Memory B cell (primary cell): Measurements from ENCODE around the gene ADAMTS15.

Experiments used
- ATAC-seq: fragments of 150-1000 bp; cut with Tn5 transposase; 2 replicates; pipeline ENCODE4 v1.10.0; 2021; ENCODE audit warnings: low read depth, mild to moderate bottlenecking, moderate library complexity
- DNase-seq, 2 donors: peaks; one replicate each; pipeline ENCODE4 v3.0.0; 2022; ENCODE audit warnings: low spot score in 2 of 2
- H3K27ac Mint-ChIP-seq: one replicate; pipeline ENCODE4 v1.8.0; 2022; ENCODE audit warnings: mild to moderate bottlenecking, moderate library complexity, mixed read lengths
- H3K27me3 Mint-ChIP-seq: one replicate; pipeline ENCODE4 v1.8.0; 2022; ENCODE audit warnings: mixed read lengths
- H3K36me3 Mint-ChIP-seq: one replicate; pipeline ENCODE4 v1.8.0; 2022; ENCODE audit warnings: mild to moderate bottlenecking, mixed read lengths
- H3K4me1 Mint-ChIP-seq: one replicate; pipeline ENCODE4 v1.8.0; 2022; ENCODE audit warnings: mixed read lengths
- H3K4me3 Mint-ChIP-seq: one replicate; pipeline ENCODE4 v1.8.0; 2022; ENCODE audit warnings: mild to moderate bottlenecking, moderate library complexity, mixed read lengths
- H3K9me3 Mint-ChIP-seq: one replicate; pipeline ENCODE4 v1.8.0; 2022; ENCODE audit warnings: mixed read lengths

Gene ADAMTS15

DNA sequence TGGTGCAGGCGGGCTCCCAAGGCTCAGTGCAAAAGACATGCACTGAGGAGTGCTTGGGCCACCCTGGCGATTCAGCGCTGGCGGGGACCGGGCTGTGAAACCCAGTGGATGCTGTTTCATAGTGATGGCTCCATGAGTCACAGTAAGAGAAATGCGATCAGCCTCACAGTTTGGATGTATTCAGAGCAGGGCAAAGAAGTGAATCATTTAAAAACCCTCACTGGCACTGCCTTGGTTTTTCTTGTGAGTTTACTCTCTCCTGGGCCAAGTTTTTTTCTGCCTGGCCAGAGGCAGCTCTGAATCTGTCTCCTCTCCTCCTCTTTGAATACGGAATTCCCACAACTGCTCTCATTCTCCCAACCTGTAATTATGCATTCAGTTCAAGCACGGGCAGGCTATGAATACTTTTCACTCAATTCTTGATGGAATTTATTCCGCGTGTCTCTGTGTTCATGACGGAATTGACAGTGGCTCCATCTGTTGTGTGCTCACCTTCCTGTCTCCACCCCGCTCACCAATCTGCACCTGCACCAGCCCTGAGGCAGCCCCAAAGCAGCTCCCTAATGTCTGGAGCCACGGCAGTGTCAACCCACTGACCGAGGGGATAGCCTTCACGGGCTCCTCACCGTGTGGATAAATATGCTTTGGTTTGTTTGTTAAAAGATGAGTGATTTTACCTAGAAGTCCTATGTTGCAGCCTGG, 34.9 kb upstream of the ADAMTS15 start:
- H3K9me3 Mint-ChIP-seq, result no peaks in the 10 kb centered on the region
- no peak overlapping the region for H3K4me3 Mint-ChIP-seq
- no peak for DNase-seq
- H3K36me3 Mint-ChIP-seq, result no peaks in the 10 kb centered on the region
- H3K27ac Mint-ChIP-seq, result no peak overlapping the region
- peaks cover 23% of the 10 kb centered on the region for H3K27me3 Mint-ChIP-seq
- ATAC-seq, result no peak
- no peaks in the 10 kb centered on the region for H3K4me1 Mint-ChIP-seq

DNA sequence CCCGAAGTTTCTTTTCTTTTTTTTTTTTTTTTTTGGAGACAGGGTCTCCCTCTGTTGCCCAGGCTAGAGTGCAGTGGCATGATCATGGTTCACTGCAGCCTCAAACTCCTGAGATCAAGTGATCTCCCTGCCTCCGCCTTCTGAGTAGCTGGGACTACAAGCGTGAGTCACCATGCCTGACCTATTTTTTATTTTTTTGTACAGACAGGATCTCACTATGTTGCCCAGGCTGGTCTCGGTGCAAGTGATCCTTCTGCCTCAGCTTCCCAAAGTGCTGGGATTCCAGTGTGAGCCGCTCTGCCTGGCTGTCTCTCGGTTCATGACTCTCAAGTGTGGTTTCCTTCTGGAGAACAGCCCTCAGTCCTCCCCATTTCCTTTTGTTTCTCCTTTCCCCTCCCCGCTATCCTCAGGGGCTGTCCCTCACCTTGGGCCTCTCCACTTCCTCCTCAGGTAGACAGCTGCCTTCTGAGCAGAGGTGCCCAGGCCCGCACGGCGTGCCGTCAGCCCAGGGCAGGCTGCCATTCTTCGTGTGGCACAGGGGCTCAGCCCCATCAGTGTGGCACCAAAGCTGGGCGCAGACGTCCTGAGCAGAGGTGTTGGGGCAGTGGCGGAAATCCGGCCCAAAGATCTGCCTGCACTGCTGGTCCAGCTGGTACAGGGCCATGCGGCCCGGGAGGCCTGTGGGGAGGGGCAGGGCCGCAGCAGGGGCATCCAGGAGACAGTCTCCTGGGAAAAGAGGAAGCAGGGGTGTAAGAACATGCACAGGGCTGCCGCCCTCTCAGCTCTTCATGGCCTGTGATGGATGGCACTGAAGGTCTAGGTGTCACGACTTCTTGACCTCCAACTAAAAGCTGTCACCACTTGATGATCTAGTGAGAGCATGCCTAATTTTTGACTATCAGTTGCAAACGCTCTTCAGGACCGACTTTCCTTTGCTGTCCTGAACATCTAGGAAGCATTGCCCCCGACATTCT, 34.1 kb upstream of the ADAMTS15 start:
- H3K27me3 Mint-ChIP-seq, result peaks cover 20% of the 10 kb centered on the region
- ATAC-seq (no peak), DNase-seq (no peak)
- no peaks in the 10 kb centered on the region for H3K36me3 Mint-ChIP-seq
- no peaks in the 10 kb centered on the region for H3K4me1 Mint-ChIP-seq
- H3K4me3 Mint-ChIP-seq, result no peak overlapping the region
- H3K9me3 Mint-ChIP-seq, result no peaks in the 10 kb centered on the region
- no peak overlapping the region for H3K27ac Mint-ChIP-seq

DNA sequence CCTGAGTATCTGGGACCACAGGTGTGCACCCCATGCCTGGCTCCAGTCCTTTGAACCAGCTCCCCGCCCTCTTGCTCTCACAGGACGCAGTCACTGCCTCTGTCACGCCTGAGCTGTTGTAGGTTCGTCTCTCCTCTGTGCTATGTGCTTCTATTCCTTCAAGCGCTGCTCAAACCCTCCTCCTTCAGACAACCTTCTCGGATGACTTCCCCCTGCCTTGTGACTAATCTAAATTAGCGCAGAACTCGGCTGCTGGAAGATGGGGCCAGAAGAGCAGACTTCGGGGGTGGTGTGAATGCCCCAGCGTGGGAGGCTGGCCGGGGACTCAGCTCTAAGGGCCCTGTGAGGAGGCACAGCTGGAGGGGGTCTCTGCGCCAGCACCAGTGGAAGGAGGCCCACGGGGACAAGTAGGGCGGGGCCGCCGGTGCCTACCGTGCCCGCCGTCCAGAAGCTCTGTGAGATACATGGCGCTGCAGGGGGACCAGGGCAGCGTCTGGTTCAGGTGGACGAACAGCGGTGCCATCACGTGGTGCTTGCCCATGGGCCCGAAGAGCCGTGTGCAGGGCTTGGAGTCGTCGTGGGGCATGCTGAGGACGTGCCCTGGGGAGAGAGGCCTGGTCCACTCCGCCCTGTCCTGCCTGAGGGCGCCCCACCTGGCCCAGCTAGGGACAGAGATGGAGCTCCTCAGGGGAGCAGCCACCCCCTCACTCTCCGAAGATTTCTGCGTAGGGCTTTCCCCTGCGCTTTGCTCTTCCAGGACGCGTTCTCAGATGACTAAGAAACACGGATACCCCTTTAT, 32.5 kb upstream of the ADAMTS15 start:
- ATAC-seq (no peak), DNase-seq (no peak)
- Mint-ChIP-seq H3K4me3 (no peak overlapping the region), H3K36me3 (no peaks in the 10 kb centered on the region), H3K4me1 (no peaks in the 10 kb centered on the region), H3K27ac (no peak overlapping the region), H3K27me3 (peaks cover 19% of the 10 kb centered on the region), H3K9me3 (no peaks in the 10 kb centered on the region)

DNA sequence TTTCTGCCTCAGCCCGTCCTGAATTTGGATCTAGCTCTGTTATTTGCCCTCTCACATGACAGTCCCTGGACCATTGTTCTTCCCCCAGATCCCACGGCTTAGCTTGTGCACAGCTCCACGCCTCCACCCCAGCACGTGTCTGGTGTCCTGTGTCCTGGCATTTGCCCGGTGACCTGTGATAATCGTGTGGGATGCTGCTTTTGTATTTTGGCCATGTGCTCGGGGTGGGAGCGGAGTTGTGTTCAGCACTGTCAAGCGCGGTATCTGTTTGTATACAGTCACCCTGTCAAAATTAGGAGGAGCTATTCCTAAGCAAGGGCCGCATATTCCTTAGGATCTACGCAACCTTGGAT, 31.9 kb upstream of the ADAMTS15 start:
- Mint-ChIP-seq H3K4me3 (no peak overlapping the region), H3K9me3 (no peaks in the 10 kb centered on the region), H3K4me1 (no peaks in the 10 kb centered on the region), H3K27me3 (peaks cover 21% of the 10 kb centered on the region), H3K27ac (no peak overlapping the region), H3K36me3 (no peaks in the 10 kb centered on the region)
- DNase-seq (no peak), ATAC-seq (no peak)

DNA sequence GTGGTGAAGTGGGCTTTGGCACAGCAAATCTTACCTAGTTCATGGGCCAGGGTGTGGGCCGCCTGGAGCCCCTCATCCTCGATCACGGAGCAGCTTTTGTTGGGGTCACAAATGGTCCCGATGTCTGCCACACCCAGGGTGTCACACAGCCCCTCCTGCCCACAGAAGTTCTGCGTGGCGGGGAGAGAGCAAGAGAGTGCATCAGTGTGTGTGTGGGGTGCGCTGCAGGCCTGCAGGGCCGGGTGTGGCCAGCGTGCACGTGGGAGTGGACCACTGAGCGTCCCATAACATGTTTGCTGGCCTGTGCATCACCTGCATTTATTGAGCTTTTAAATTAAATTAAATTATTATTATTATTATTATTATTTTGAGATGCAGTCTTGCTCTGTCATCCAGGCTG, 31.5 kb upstream of the ADAMTS15 start:
- peaks cover 21% of the 10 kb centered on the region for H3K27me3 Mint-ChIP-seq

DNA sequence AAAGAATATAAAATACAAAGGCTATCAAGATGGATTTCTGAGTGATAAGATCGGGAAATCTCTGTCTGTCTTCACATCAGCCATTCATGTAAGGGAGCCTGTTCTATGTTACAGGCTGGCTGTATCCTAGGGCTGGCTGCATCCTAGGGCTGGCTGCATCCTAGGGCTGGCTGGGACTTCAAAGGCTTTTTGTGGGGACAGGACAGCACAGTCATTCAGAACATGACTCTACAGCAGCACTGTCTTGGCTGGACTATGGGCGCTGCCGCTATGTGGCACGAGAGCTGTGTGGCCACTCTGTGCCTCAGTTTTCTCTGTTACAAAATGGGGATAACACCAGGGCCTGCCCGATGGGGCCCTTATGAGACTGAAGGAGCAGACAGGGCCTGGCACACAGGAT, 30.2 kb upstream of the ADAMTS15 start:
- DNase-seq (no peak), ATAC-seq (no peak)
- H3K27me3 Mint-ChIP-seq, result peaks cover 24% of the 10 kb centered on the region
- no peak overlapping the region for H3K4me3 Mint-ChIP-seq
- no peaks in the 10 kb centered on the region for H3K9me3 Mint-ChIP-seq
- H3K4me1 Mint-ChIP-seq, result no peaks in the 10 kb centered on the region
- H3K36me3 Mint-ChIP-seq, result no peaks in the 10 kb centered on the region
- no peak overlapping the region for H3K27ac Mint-ChIP-seq

More for the DNA sequence above, 31.5 kb upstream of the ADAMTS15 start:
- DNase-seq (no peak), ATAC-seq (no peak)
- Mint-ChIP-seq H3K27ac (no peak overlapping the region), H3K4me1 (no peaks in the 10 kb centered on the region), H3K4me3 (no peak overlapping the region), H3K36me3 (no peaks in the 10 kb centered on the region), H3K9me3 (no peaks in the 10 kb centered on the region)

DNA sequence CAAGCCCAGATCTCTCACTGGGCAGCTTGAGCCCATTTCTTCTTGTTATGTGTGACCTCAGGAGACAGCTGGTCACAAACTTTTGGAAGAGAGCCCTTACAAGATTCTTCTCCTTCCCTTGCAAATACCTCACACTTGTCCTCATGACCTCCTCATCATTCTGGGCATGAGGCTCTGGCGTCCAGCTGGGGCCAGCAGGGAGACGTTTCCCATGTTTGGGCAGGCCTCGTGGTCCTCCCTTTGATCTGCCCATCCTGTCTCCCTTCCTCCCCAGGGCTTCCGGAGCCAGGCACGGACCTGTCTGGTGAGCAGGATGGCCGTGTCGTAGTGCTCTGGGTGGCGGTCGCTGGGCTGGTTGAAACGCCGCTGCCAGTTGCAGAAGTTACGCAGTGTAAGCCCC, 29.7 kb upstream of the ADAMTS15 start:
- DNase-seq (no peak), ATAC-seq (no peak)
- Mint-ChIP-seq H3K9me3 (no peaks in the 10 kb centered on the region), H3K4me1 (no peaks in the 10 kb centered on the region), H3K4me3 (no peak overlapping the region), H3K27me3 (peaks cover 24% of the 10 kb centered on the region), H3K36me3 (no peaks in the 10 kb centered on the region), H3K27ac (no peak overlapping the region)

DNA sequence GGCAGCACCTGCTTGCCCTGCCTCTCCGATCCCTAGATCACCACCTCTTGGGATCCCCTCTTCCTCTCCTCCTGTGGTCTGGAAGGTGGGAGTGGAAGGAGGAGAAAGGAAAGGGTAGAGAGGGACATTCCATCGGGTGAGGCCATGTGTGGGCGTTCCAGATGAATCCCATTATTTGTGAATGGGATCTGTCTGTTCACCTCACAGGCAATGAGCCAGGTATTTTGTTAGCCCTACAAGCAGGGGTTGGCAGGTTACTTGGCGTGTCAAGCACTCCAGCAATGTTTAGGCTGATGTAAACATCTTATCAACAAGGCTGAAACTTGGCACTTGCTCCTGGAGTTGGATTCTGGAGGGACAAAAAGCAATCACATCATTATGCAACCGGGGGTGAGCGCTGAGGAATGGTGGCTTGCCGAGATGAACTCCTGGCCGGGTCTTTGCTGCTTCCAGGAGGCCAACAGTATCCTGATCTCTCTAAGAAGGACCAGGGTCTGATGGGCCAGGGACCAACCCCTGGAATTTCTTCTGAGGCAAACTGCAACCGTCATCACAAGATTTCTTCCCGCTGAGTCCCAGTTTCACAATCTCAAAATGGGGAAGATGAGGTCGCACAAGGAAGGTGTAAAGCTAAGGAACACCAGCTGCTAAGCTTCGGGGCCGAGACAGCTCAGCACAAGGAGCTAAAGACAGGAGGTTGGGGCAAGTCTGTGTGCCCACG, 27.8 kb upstream of the ADAMTS15 start:
- Mint-ChIP-seq H3K4me3 (no peak overlapping the region), H3K27me3 (peaks cover 23% of the 10 kb centered on the region), H3K27ac (no peak overlapping the region), H3K4me1 (no peaks in the 10 kb centered on the region), H3K9me3 (no peaks in the 10 kb centered on the region), H3K36me3 (no peaks in the 10 kb centered on the region)
- ATAC-seq (no peak), DNase-seq (no peak)

DNA sequence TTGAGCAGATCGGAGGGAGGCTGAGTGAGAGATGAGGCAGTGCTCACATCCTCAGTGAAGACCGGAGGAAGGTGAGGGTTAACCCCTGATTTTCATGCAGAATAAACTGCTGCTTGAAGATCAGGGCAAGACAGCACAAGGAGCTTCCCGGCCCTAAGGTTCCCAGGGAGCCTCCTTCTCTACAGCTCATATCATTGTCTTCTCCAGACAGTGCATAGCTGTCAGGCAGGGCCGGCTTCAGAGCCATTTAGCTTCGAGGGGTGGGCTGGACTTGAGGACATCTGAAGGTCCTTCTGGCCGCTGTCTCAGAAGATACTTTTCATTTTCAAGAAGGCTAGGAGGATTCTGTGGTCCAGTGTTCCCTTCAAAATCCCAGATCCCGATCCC, 27.3 kb upstream of the ADAMTS15 start:
- Mint-ChIP-seq H3K36me3 (no peaks in the 10 kb centered on the region), H3K9me3 (no peaks in the 10 kb centered on the region), H3K27ac (no peak overlapping the region), H3K27me3 (peaks cover 22% of the 10 kb centered on the region), H3K4me3 (no peak overlapping the region), H3K4me1 (no peaks in the 10 kb centered on the region)
- ATAC-seq (no peak), DNase-seq (no peak)

DNA sequence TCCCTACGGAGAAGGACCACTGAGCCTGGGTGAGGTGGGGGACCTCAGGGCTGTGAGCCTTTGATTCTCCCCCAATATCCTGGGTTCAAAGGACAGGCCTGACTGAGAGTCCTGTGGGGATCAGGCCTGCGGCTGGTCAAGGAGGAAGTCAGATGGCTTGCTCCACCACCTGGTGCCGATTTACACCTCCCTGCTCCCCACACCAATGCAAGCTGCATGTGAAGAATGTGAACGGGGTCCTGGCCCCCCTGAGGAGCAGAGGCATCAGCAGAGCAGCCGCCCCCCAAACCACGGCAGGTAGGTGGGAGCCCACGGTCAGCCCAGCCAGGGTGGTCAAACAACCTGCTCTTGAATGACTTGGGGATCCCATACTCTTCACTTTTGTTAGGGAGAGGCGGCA, 26.7 kb upstream of the ADAMTS15 start:
- Mint-ChIP-seq H3K4me1 (no peaks in the 10 kb centered on the region), H3K4me3 (no peak overlapping the region), H3K27me3 (peaks cover 24% of the 10 kb centered on the region), H3K36me3 (no peaks in the 10 kb centered on the region), H3K27ac (no peak overlapping the region), H3K9me3 (no peaks in the 10 kb centered on the region)
- DNase-seq, result no peak
- no peak for ATAC-seq

DNA sequence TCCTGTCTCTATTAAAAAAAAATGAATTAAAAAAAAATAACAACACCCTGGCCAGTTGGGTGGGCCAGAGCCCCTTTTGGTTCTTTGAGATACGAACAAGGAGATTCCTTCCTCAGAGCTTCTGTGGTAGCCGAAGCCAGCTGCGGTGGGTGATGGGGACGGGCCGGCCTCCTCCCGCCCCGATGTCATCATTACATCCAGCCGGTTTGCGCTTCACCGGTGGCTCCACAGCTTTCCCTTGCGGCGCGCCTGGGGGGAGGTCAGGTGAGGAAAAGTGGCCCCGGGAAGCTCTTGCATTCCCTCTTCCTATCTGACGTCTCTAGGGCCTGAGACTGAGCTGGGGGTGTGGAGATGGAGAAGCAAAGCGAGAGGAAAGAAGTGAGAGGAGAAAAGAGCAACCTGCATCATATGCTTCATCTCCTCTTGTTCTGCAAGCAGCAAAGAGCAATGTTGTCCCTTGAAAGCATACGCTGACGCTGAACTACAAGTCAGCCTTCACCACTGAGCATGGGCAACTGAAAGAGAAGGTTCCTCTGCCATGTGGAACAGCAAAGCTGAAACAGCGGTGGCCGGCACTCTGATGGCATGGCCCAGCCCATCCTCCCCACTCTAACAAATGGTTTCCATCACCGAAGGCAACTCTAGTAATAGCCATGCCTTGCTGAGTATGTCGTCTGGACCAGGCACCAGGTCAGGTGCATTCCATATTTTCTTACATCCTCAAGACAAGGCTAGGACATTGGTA, 26.0 kb upstream of the ADAMTS15 start:
- Mint-ChIP-seq H3K4me1 (peaks cover 4% of the 10 kb centered on the region), H3K36me3 (no peaks in the 10 kb centered on the region), H3K27me3 (peaks cover 31% of the 10 kb centered on the region), H3K9me3 (no peaks in the 10 kb centered on the region), H3K27ac (no peak overlapping the region), H3K4me3 (no peak overlapping the region)
- no peak for DNase-seq
- no peak for ATAC-seq

DNA sequence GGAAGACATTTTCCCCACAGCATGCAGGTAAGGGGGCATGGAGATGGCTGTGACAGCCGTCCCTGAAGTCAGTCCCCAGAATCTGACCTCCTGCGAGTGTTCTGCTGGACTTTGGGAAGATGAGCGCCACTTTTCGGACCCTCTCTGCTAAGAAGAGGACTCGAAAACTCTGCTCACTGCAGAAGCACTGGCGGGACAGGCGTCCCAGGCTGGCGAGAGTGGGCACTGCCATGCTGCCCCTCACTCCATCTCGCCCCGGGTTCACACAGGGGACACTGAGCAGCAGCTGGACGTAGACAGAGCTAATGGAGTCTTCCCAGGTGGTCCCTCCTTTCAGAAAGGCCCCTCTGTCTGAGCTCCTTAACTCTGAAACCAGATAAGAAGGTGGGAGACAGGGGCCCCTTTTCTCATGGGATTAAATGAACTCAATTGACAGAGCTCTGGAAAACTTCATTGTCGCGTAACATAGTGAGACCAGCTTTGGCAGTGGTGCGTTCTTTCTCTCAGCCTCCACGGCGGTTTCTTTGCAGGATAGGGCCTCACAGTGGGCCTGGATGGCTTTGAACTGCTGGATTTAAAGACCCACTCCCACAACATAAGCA, 24.8 kb upstream of the ADAMTS15 start:
- ATAC-seq, result no peak
- Mint-ChIP-seq H3K36me3 (no peaks in the 10 kb centered on the region), H3K4me3 (no peak overlapping the region), H3K4me1 (peaks cover 6% of the 10 kb centered on the region), H3K27ac (no peak overlapping the region), H3K9me3 (no peaks in the 10 kb centered on the region), H3K27me3 (peaks cover 33% of the 10 kb centered on the region)
- no peak for DNase-seq

DNA sequence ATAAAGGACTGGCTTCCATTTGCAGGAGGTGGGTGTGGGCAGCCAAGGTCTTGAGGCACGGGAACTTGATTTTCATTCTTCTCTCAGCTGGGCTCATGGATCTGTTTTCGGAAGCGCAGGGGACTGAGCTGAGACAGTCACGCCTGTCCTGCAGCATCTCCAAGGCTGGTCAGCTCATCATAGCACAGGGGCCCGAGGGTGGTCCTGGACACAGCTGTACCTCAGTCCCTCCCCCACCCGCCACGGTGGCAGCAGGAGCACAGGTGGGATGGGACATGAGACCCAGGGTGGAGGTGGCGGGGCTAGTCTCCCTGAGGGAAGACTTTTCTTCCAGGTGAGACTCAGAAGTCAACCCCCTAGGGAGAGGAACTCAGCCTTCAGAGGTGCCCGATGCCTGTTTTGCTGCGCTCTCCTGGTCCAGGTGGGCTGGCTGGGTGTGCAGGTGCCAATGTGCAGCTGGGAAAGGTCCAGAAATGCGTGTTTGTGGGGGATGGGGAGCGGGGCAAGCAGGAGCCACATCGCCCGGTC, 23.8 kb upstream of the ADAMTS15 start:
- H3K36me3 Mint-ChIP-seq, result no peaks in the 10 kb centered on the region
- H3K9me3 Mint-ChIP-seq, result no peaks in the 10 kb centered on the region
- peaks cover 8% of the 10 kb centered on the region for H3K4me1 Mint-ChIP-seq
- ATAC-seq (no peak), DNase-seq (no peak)
- no peak overlapping the region for H3K4me3 Mint-ChIP-seq
- H3K27me3 Mint-ChIP-seq, result peaks cover 38% of the 10 kb centered on the region
- H3K27ac Mint-ChIP-seq, result no peak overlapping the region
